Loucy (cell line): ENCODE data around the gene FAHD1.

ENCODE experiments used
- EZH2phosphoT487 ChIP-seq: fragments of 200-600 bp; IDR thresholded peaks from 2 replicates; pipeline ENCODE4 v1.6.1; 2018; ENCODE audit warnings: antibody characterized with exemption, mild to moderate bottlenecking, moderate library complexity, borderline replicate concordance
- TF ChIP-seq, protein P1 (sequence below): fragments of 200-600 bp; sonication (generic); conservative IDR thresholded peaks from 2 replicates; pipeline ENCODE4 v1.5.1; 2014; ENCODE audit warnings: mild to moderate bottlenecking, antibody characterized with exemption, low read length

DNA sequence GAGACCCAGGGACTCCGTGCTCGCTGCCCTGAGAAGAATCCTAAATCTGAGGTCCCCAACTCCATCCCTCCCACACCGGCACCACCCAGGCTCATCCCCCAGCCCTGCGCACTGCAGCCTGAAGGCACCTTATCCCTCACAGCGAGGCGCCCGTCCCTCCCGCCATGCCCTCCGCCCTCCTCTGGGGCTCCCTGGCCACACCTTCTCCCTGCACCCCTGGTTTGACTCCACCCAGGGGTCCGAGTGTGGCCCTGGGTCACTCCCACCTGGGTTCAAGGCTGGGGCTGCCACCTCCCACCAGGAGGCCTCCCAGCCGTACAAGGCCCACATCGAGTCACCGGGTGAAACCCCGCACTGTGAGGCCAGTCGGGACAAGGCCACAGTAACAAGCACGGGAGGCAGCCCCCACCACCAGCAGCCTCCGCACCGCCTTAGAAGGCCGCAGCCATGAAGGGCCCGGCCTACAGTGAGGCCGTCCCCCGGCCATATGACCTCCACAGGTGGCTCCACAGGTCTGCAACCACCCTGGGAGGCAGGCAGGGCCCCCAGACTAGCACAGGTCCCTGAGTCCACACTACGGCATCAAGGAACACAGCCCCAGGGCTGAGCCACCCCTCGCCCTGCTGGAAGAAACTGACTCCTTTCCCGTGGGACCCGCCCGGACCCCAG lies 8.7 kb upstream of the FAHD1 start:
- TF ChIP-seq, protein P1, sequence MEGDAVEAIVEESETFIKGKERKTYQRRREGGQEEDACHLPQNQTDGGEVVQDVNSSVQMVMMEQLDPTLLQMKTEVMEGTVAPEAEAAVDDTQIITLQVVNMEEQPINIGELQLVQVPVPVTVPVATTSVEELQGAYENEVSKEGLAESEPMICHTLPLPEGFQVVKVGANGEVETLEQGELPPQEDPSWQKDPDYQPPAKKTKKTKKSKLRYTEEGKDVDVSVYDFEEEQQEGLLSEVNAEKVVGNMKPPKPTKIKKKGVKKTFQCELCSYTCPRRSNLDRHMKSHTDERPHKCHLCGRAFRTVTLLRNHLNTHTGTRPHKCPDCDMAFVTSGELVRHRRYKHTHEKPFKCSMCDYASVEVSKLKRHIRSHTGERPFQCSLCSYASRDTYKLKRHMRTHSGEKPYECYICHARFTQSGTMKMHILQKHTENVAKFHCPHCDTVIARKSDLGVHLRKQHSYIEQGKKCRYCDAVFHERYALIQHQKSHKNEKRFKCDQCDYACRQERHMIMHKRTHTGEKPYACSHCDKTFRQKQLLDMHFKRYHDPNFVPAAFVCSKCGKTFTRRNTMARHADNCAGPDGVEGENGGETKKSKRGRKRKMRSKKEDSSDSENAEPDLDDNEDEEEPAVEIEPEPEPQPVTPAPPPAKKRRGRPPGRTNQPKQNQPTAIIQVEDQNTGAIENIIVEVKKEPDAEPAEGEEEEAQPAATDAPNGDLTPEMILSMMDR: no peak
- no peak for TF ChIP-seq EZH2phosphoT487
